Measurements from ENCODE around the gene SLC9A1. TPM values are rescaled to one million over a fixed set of nuclear protein-coding genes. Genes with fewer than 3 reads are reported as not detected.

Gene SLC9A1
- total and polyA plus RNA-seq, 2 of the 8 experiments (the other 6 are each of a cell fraction or from before 2014, with no cell fraction given): 11.3 to 25.1 TPM

- H4K20me1 ChIP-seq (replicated peaks in 1 of 2; ENCODE audit: control insufficient read depth in 1 of 2, insufficient read depth in 2 of 2, low read length in 2 of 2): peaks cover 0 to 11% of the 10 kb centered on the region in 2 experiments
- no peak overlapping the region for H3K27ac ChIP-seq (ENCODE audit: low read depth, low read length)
- peaks cover 0 to 2% (median 0%) of the 10 kb centered on the region in 4 experiments; a peak in 2 of 8 replicates for H3K36me3 ChIP-seq (ENCODE audit: control insufficient read depth in 2 of 4, insufficient read depth in 4 of 4, low read length in 3 of 4)
- no peak overlapping the region for H3K18ac ChIP-seq (ENCODE audit: extremely low read depth, low read length)
- H3K56ac ChIP-seq (replicated peaks; ENCODE audit: insufficient read length, low read depth, low read length): no peak overlapping the region
- H2AFZ ChIP-seq (ENCODE audit: low read length): no peak overlapping the region
- H3K27me3 ChIP-seq (replicated peaks in 1 of 4; ENCODE audit: control insufficient read depth in 3 of 4, extremely low read depth in 1 of 4, insufficient read depth in 3 of 4, low read length in 3 of 4): no peaks in the 10 kb centered on the region; a peak in 1 of 7 replicates
- FAIRE-seq: no peak
- H3K23ac ChIP-seq (ENCODE audit: insufficient read length): no peak overlapping the region
- no peak overlapping the region for H2AK5ac ChIP-seq (ENCODE audit: low read depth, low read length)
- TF ChIP-seq CTBP2 (IDR thresholded peaks at IDR 0.05; ENCODE audit: borderline replicate concordance, insufficient read depth, insufficient read length, low read length): no peak
- no peak for TF ChIP-seq ATF3 (IDR thresholded peaks at IDR 0.05; ENCODE audit: insufficient read depth, low read depth, low read length)
- TF ChIP-seq JUND (IDR thresholded peaks at IDR 0.05; ENCODE audit: low read length): no peak
- no peak for TF ChIP-seq POLR2A (IDR thresholded peaks at IDR 0.05; ENCODE audit: control extremely low read depth in 1 of 2, low read depth in 2 of 2, low read length in 2 of 2)
- no peak for TF ChIP-seq KDM1A (IDR thresholded peaks at IDR 0.05; ENCODE audit: borderline replicate concordance, low read length)
- TF ChIP-seq ZNF274 (IDR thresholded peaks at IDR 0.05; ENCODE audit: borderline replicate concordance, extremely low read depth, low read length): no peak
- no peak for TF ChIP-seq CEBPB (IDR thresholded peaks at IDR 0.05; ENCODE audit: low read depth, low read length)
- no peak for TF ChIP-seq CHD2 (IDR thresholded peaks at IDR 0.05; ENCODE audit: low read length)
- no peak overlapping the region for H3K4ac ChIP-seq (replicated peaks; ENCODE audit: insufficient read length, low read depth, low read length)
- H4K91ac ChIP-seq (replicated peaks; ENCODE audit: insufficient read length, low read length): no peak overlapping the region
- H2BK5ac ChIP-seq (ENCODE audit: low read depth, low read length): no peak overlapping the region
- H3K79me1 ChIP-seq (ENCODE audit: low read depth, low read length): peaks cover 23% of the 10 kb centered on the region
- POLR2A ChIA-PET (ENCODE audit: partially characterized antibody): interaction anchor here (2.1 to 14.6 kb wide), 2 partner anchors 10 to 110 kb away, joined by 5 to 257 read pairs; no protein-coding TSS in a partner anchor
- no peak overlapping the region for H3K14ac ChIP-seq (ENCODE audit: insufficient read length)
- H2BK15ac ChIP-seq (ENCODE audit: low read length): no peak overlapping the region
- H3K9ac ChIP-seq (replicated peaks in 1 of 4; ENCODE audit: extremely low read depth in 1 of 4, low read depth in 3 of 4, low read length in 3 of 4): no peak overlapping the region
- 89% methylated on average over 3 of the region's 3 CpGs; no CpG with 5 or more reads in 1 of the 2 experiments for WGBS, 2 experiments (ENCODE audit: extremely low coverage in 1 of 2, insufficient coverage in 1 of 2, insufficient read length in 1 of 2, insufficient replicate concordance in 2 of 2, low coverage in 1 of 2, low lambda C conversion rate in 2 of 2, missing lambda C conversion rate in 1 of 2)
- H3K23me2 ChIP-seq (ENCODE audit: low read depth, low read length): peaks cover 3% of the 10 kb centered on the region; the same call in 1 of the 2 replicates
- H3K4me3 ChIP-seq (ENCODE audit: extremely low read depth in 1 of 4, insufficient read depth in 2 of 4, low read depth in 3 of 4, low read length in 4 of 4): no peak overlapping the region
- no peak overlapping the region for H4K5ac ChIP-seq (ENCODE audit: insufficient read length, low read depth, low read length)
- H3K9me3 ChIP-seq (ENCODE audit: insufficient read depth in 2 of 2, low read depth in 1 of 2, low read length in 1 of 2): no peaks in the 10 kb centered on the region
- H2BK20ac ChIP-seq (ENCODE audit: low read length): no peak overlapping the region
- no peak overlapping the region for H3K4me2 ChIP-seq (ENCODE audit: insufficient read depth in 1 of 2, low read depth in 2 of 2, low read length in 2 of 2)
- H2BK120ac ChIP-seq (replicated peaks; ENCODE audit: low read depth, low read length): no peak overlapping the region
- DNase-seq (ENCODE audit: low read depth in 1 of 2, low spot score in 2 of 2): no peak
- peaks cover 0 to 41% of the 10 kb centered on the region in 2 experiments; a peak in 3 of 4 replicates for H3K79me2 ChIP-seq (ENCODE audit: control insufficient read depth in 1 of 2, insufficient read depth in 2 of 2, low read length in 2 of 2)
- H3K4me1 ChIP-seq (replicated peaks in 1 of 4; ENCODE audit: control insufficient read depth in 3 of 4, insufficient read depth in 4 of 4, low read length in 3 of 4): peaks cover 4 to 19% (median 13%) of the 10 kb centered on the region in 4 experiments
- H4K8ac ChIP-seq (ENCODE audit: extremely low read depth, insufficient read depth, low read length): no peak overlapping the region
- no peak overlapping the region for H2BK12ac ChIP-seq (ENCODE audit: low read depth, low read length)
- CTCF ChIA-PET (ENCODE audit: partially characterized antibody): interaction anchor here (0.6 to 11.0 kb wide), 11 partner anchors 12 to 458 kb away, joined by 3 to 151 read pairs (median 4); no protein-coding TSS in a partner anchor
Observed at GRCh38 chr1:27150183-27150582, 4.7 kb downstream of the SLC9A1 start.

All from H1 (cell line).